Measurements from ENCODE around the gene LARP6. TPM values are rescaled to one million over a fixed set of nuclear protein-coding genes. Genes with fewer than 3 reads are reported as not detected.

LARP6 gene
- total and polyA plus RNA-seq, 2 of the 13 experiments (the other 11 are each of a cell fraction or from before 2014, with no cell fraction given) = 2.9 to 8.2 TPM

- no peak for FAIRE-seq
- intact Hi-C loops (cut with micrococcal nuclease; ENCODE audit: unreplicated experiment) = no loop called here
- 66% methylated on average over 8 of the region's 14 CpGs for WGBS (ENCODE audit: low lambda C conversion rate)
These were observed 57.2 kb downstream of the LARP6 start for GRCh38 chr15:70796516-70797310.

More at GRCh38 chr15:70796516-70797310, 57.2 kb downstream of the LARP6 start:
- no peaks in the 10 kb centered on the region for H3K27me3 ChIP-seq (ENCODE audit: control insufficient read depth in 1 of 2, insufficient read depth in 2 of 2, low read length in 2 of 2)
- no peaks in the 10 kb centered on the region for H4K20me1 ChIP-seq (ENCODE audit: insufficient read depth, low read length)
- POLR2A ChIA-PET = no interaction called here
- in situ Hi-C loops (cut with HindIII; ENCODE audit: extremely low pct_ligation_motif_present, low pct_unique_long_range_greater_than_20kb) = no loop called here
- no peaks in the 10 kb centered on the region for H3K36me3 ChIP-seq (replicated peaks in 1 of 2; ENCODE audit: control insufficient read depth in 1 of 2, insufficient read depth in 2 of 2, low read length in 2 of 2)
- no peak overlapping the region for H3K27ac ChIP-seq (ENCODE audit: extremely low read length, insufficient read depth, low read length)
- BruUV-seq (replicated peaks) = no TSS peak
- H3K4me1 ChIP-seq (ENCODE audit: insufficient read depth, low read length) = peaks cover 39% of the 10 kb centered on the region
- H3K9me3 ChIP-seq (ENCODE audit: low read length) = no peaks in the 10 kb centered on the region
- no peak overlapping the region for H2AFZ ChIP-seq (ENCODE audit: low read length)
- no peak for DNase-seq (ENCODE audit: low spot score)
- no peak overlapping the region for H3K4me3 ChIP-seq (replicated peaks in 1 of 3; ENCODE audit: insufficient read depth in 1 of 3, low read depth in 2 of 3, low read length in 3 of 3)
- TF ChIP-seq CBFB (CRISPR knock-in tag; IDR thresholded peaks at IDR 0.05) (no peak), ZNF503 (CRISPR knock-in tag; IDR thresholded peaks at IDR 0.05) (no peak), SMC3 (IDR thresholded peaks at IDR 0.05; ENCODE audit: low read length) (no peak), STAT6 (CRISPR knock-in tag; IDR thresholded peaks at IDR 0.05; ENCODE audit: borderline replicate concordance) (no peak), RCOR2 (CRISPR knock-in tag; IDR thresholded peaks at IDR 0.05) (no peak)
- TF ChIP-seq, protein P1, sequence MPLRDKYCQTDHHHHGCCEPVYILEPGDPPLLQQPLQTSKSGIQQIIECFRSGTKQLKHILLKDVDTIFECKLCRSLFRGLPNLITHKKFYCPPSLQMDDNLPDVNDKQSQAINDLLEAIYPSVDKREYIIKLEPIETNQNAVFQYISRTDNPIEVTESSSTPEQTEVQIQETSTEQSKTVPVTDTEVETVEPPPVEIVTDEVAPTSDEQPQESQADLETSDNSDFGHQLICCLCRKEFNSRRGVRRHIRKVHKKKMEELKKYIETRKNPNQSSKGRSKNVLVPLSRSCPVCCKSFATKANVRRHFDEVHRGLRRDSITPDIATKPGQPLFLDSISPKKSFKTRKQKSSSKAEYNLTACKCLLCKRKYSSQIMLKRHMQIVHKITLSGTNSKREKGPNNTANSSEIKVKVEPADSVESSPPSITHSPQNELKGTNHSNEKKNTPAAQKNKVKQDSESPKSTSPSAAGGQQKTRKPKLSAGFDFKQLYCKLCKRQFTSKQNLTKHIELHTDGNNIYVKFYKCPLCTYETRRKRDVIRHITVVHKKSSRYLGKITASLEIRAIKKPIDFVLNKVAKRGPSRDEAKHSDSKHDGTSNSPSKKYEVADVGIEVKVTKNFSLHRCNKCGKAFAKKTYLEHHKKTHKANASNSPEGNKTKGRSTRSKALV (CRISPR knock-in tag; IDR thresholded peaks at IDR 0.05) = no peak
- CTCF ChIA-PET (ENCODE audit: low intra/inter-chr PET ratio, low total read pairs) = no interaction called here
- H3K79me2 ChIP-seq (ENCODE audit: insufficient read depth, low read length) = no peaks in the 10 kb centered on the region
- no peak overlapping the region for H3K9ac ChIP-seq (ENCODE audit: insufficient read depth, low read depth, low read length)
- no peak for ATAC-seq
- no peak overlapping the region for H3K4me2 ChIP-seq (ENCODE audit: low read depth, low read length)
